GM12878 (cell line): ENCODE data around the gene KRT34. TPM values are rescaled to one million over a fixed set of nuclear protein-coding genes. Genes with fewer than 3 reads are reported as not detected.

Experiments
- ATAC-seq: fragments of 200-7000 bp; cut with Tn5 transposase; 3 replicates; pipeline ENCODE4 v1.9.1; 2020; ENCODE audit warnings: mild to moderate bottlenecking, moderate library complexity
- BruUV-seq: library from RNA; stranded (reverse); fragments of 400-500 nt; replicated peaks from 2 replicates; lab custom pipeline; 2021; lab: Mats Ljungman, UMichigan
- CTCF ChIA-PET: fragments of 300-600 bp; sonication (Branson Sonifier 250); formaldehyde crosslinking; extraction: SDS; loops from one replicate; lab custom pipeline; 2021; ENCODE audit warnings: inconsistent platforms; lab: Yijun Ruan, JAX
- POLR2A ChIA-PET: fragments of 350-600 bp; formaldehyde crosslinking; extraction: SDS; loops from one replicate; lab custom pipeline; 2021; ENCODE audit warnings: inconsistent platforms; lab: Charles Lee
- RAD21 ChIA-PET: fragments of 300-600 bp; sonication (Branson Sonifier 250); formaldehyde crosslinking; loops from one replicate; lab custom pipeline; 2023; ENCODE audit warnings: antibody characterized with exemption; ENCODE audit not compliant: unreplicated experiment; lab: Charles Lee
- SMC1A ChIA-PET: fragments of 300-600 bp; sonication (Branson Sonifier 250); formaldehyde crosslinking; loops from one replicate; lab custom pipeline; 2023; ENCODE audit not compliant: unreplicated experiment, uncharacterized antibody; lab: Charles Lee
- DNase-seq: peaks from one replicate; pipeline ENCODE4 v3.0.0-alpha.2; 2011; ENCODE audit warnings: low read depth, low spot score
- FAIRE-seq: peaks from 3 replicates; lab custom pipeline; 2011; peaks lifted over from hg19 to GRCh38; lab: Jason Lieb, UNC
- H2AFZ ChIP-seq: 2 replicates; pipeline ENCODE4 v1.6.0; 2011; ENCODE audit warnings: low read depth, low read length, control low read depth; ENCODE audit not compliant: control insufficient read depth
- H3K27ac ChIP-seq: 2 replicates; pipeline ENCODE4 v1.5.1; 2011; ENCODE audit warnings: control low read depth; ENCODE audit not compliant: control insufficient read depth, insufficient read depth
- H3K27me3 ChIP-seq, 2 experiments: replicated peaks in 1 of 2; 2 replicates each; pipeline versions ENCODE4 v1.6.0 to v1.6.1; 2011; ENCODE audit warnings: low read length in 1 of 2; ENCODE audit not compliant: control insufficient read depth in 2 of 2, insufficient read depth in 2 of 2
- H3K36me3 ChIP-seq, 2 experiments: 2 replicates each; pipeline ENCODE4 v1.5.1; 2011; ENCODE audit warnings: low read length in 1 of 2; ENCODE audit not compliant: control insufficient read depth in 2 of 2, insufficient read depth in 2 of 2
- H3K4me1 ChIP-seq: 2 replicates; pipeline ENCODE4 v1.6.1; 2011; ENCODE audit warnings: mild to moderate bottlenecking, low read length, moderate library complexity, mixed read lengths; ENCODE audit not compliant: control insufficient read depth, insufficient read depth
- H3K4me2 ChIP-seq: 2 replicates; pipeline ENCODE4 v1.6.0; 2011; ENCODE audit warnings: control low read depth; ENCODE audit not compliant: control insufficient read depth, insufficient read depth
- H3K4me3 ChIP-seq: fragments of 200-600 bp; sonication (generic); 2 replicates; pipeline ENCODE4 v1.5.1; 2016
- H3K79me2 ChIP-seq: 2 replicates; pipeline ENCODE4 v1.6.0; 2011; ENCODE audit warnings: low read length; ENCODE audit not compliant: control insufficient read depth, insufficient read depth
- H3K9ac ChIP-seq: 2 replicates; pipeline ENCODE4 v1.8.0; 2011; ENCODE audit warnings: low read length, control low read depth, mixed read lengths; ENCODE audit not compliant: control insufficient read depth, insufficient read depth
- H3K9me3 ChIP-seq: replicated peaks from 3 replicates; pipeline ENCODE4 v1.5.1; 2011; ENCODE audit warnings: mild to moderate bottlenecking, low read length; ENCODE audit not compliant: control insufficient read depth, insufficient read depth
- H4K20me1 ChIP-seq: 2 replicates; pipeline ENCODE4 v1.6.0; 2011; ENCODE audit not compliant: control insufficient read depth, insufficient read depth
- ETV6 ChIP-seq, 2 experiments: fragments of 450-650 bp in 1 of 2; IDR thresholded peaks in 1 of 2; conservative IDR thresholded peaks in 1 of 2; 2 replicates each; pipeline ENCODE4 v1.6.1; 2014; ENCODE audit warnings: antibody characterized with exemption in 1 of 2, borderline replicate concordance in 1 of 2, low read depth in 1 of 2, mild to moderate bottlenecking in 1 of 2, moderate library complexity in 1 of 2
- FOS ChIP-seq: IDR thresholded peaks from 3 replicates; pipeline ENCODE4 v1.6.1; 2011; ENCODE audit warnings: borderline replicate concordance; ENCODE audit not compliant: insufficient read length; ENCODE audit errors: extremely low read depth
- KAT2A ChIP-seq: conservative IDR thresholded peaks from 2 replicates; pipeline ENCODE4 v1.6.1; 2011; ENCODE audit warnings: low read depth, low read length; ENCODE audit not compliant: control insufficient read depth
- SIX5 ChIP-seq: IDR thresholded peaks from 2 replicates; pipeline ENCODE4 v1.6.1; 2011; ENCODE audit warnings: mild to moderate bottlenecking, low read depth, low read length, moderate library complexity; ENCODE audit not compliant: severe bottlenecking
- SREBF2 ChIP-seq: IDR thresholded peaks from 2 replicates; pipeline ENCODE4 v1.6.1; 2012; ENCODE audit warnings: mild to moderate bottlenecking, low read length
- WGBS: methylation state at CpG from one replicate; pipeline ENCODE4 v1.1.6; 2016; ENCODE audit warnings: low lambda C conversion rate; ENCODE audit not compliant: insufficient replicate concordance, insufficient coverage; ENCODE audit errors: missing lambda C conversion rate; 5-methylcytosine and 5-hydroxymethylcytosine counted together
- in situ Hi-C: fragments of 300-500 bp; cut with MboI; formaldehyde crosslinking; loops from 9 replicates; pipeline ENCODE4 v1.14.3; 2018; ENCODE audit warnings: mixed read lengths
- intact Hi-C: fragments of 100-400 bp; cut with micrococcal nuclease; formaldehyde crosslinking; loops from one replicate; pipeline ENCODE4 v1.14.2; 2022; ENCODE audit not compliant: unreplicated experiment
- polyA plus RNA-seq, 11 experiments: library from polyadenylated mRNA; depleted of rRNA in 4 of 11; unstranded in 6 of 11; stranded (reverse) in 5 of 11; fragments of >200 nt; fragmentation: Nextera tagmentation in 4 of 11; fragmentation: Illumina TruSeq in 1 of 11; extraction: Ambion mirVana in 4 of 11; extraction: Trizol in 1 of 11; gene quantifications; 1 replicate in 1 of 11; 2 replicates in 10 of 11; pipeline versions ENCODE4 v1.2.1 to v1.2.3, GENCODE V29; 2011 to 2016; ENCODE audit warnings: inconsistent platforms in 2 of 11, missing spikeins in 2 of 11, low read depth in 1 of 11
- total RNA-seq, 4 experiments: library from RNA; depleted of rRNA in 3 of 4; stranded (reverse); fragments of >200 nt in 3 of 4; fragmentation: Illumina TruSeq in 1 of 4; extraction: Trizol in 1 of 4; gene quantifications; 2 replicates each; pipeline versions ENCODE4 v1.2.1 to v1.2.3, GENCODE V29; 2013 to 2021
- TF ChIP-seq, protein P1 (sequence below): IDR thresholded peaks from 2 replicates; pipeline ENCODE4 v1.6.1; 2012; ENCODE audit warnings: low read depth, low read length, improper control_type of control experiment
- TF ChIP-seq, protein P2 (sequence below): fragments of 450-650 bp; IDR thresholded peaks from 2 replicates; pipeline ENCODE4 v1.6.1; 2017; ENCODE audit warnings: mild to moderate bottlenecking

KRT34 gene
- total and polyA plus RNA-seq, 10 of the 15 experiments (the other 5 are each of a cell fraction or from before 2014, with no cell fraction given) = not detected

DNA sequence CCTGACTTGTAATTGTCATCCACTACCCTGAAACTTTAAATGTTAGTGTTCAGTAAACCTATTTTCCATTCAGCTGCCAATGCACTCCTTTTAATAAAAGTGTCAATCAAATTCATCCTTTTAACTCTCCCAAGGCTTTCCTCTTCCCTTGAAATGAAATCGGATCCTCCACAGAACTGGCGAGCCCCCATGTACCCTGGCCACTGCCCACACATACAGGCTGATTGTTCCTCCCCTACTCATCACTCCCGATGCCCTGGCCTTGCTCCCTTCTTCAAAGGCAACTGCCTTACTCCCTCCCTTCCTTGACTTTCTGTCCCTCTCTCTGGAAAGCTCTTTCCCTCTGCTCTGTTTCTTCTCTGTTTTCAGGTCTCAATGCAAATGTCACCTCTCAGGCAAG lies 39.1 kb downstream of the KRT34 start:
- H3K9me3 ChIP-seq = peaks cover 4% of the 10 kb centered on the region; the same call in 2 of the 3 replicates
- ATAC-seq = no peak
- 24% methylated on average over 3 of the region's 3 CpGs for WGBS
- H4K20me1 ChIP-seq = no peaks in the 10 kb centered on the region; the same call in 1 of the 2 replicates
- no peak for DNase-seq
- H3K79me2 ChIP-seq = no peaks in the 10 kb centered on the region
- no peak overlapping the region for H3K4me3 ChIP-seq
- FAIRE-seq = no peak
- TF ChIP-seq ETV6 (conservative IDR thresholded peaks at IDR 0.05 in 1 of 2, IDR thresholded peaks at IDR 0.05 in 1 of 2; ENCODE audit: borderline replicate concordance in 1 of 2, low read depth in 1 of 2) = no peak
- TF ChIP-seq SIX5 = no peak
- TF ChIP-seq, protein P1, sequence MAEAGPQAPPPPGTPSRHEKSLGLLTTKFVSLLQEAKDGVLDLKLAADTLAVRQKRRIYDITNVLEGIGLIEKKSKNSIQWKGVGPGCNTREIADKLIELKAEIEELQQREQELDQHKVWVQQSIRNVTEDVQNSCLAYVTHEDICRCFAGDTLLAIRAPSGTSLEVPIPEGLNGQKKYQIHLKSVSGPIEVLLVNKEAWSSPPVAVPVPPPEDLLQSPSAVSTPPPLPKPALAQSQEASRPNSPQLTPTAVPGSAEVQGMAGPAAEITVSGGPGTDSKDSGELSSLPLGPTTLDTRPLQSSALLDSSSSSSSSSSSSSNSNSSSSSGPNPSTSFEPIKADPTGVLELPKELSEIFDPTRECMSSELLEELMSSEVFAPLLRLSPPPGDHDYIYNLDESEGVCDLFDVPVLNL = no peak
- TF ChIP-seq KAT2A = no peak
- no peak for TF ChIP-seq SREBF2
- TF ChIP-seq, protein P2, sequence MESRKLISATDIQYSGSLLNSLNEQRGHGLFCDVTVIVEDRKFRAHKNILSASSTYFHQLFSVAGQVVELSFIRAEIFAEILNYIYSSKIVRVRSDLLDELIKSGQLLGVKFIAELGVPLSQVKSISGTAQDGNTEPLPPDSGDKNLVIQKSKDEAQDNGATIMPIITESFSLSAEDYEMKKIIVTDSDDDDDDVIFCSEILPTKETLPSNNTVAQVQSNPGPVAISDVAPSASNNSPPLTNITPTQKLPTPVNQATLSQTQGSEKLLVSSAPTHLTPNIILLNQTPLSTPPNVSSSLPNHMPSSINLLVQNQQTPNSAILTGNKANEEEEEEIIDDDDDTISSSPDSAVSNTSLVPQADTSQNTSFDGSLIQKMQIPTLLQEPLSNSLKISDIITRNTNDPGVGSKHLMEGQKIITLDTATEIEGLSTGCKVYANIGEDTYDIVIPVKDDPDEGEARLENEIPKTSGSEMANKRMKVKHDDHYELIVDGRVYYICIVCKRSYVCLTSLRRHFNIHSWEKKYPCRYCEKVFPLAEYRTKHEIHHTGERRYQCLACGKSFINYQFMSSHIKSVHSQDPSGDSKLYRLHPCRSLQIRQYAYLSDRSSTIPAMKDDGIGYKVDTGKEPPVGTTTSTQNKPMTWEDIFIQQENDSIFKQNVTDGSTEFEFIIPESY = no peak
- TF ChIP-seq FOS = no peak
- POLR2A ChIA-PET = interaction anchor here (0.6 kb wide), 1 partner anchor 57 kb away, joined by 3 read pairs; no protein-coding TSS in a partner anchor
- H3K4me2 ChIP-seq = no peak overlapping the region
- BruUV-seq = no TSS peak
- CTCF ChIA-PET = interaction anchor here (0.6 to 0.9 kb wide), 2 partner anchors 11 to 1051 kb away, joined by 3 read pairs; no protein-coding TSS in a partner anchor
- H2AFZ ChIP-seq = no peak overlapping the region
- RAD21 ChIA-PET = no interaction called here
- peaks cover 28% of the 10 kb centered on the region for H3K4me1 ChIP-seq
- in situ Hi-C loops (no loop called here), intact Hi-C loops (no loop called here)
- H3K27ac ChIP-seq = no peak overlapping the region
- H3K27me3 ChIP-seq = no peaks in the 10 kb centered on the region
- H3K9ac ChIP-seq = no peak overlapping the region
- H3K36me3 ChIP-seq = no peaks in the 10 kb centered on the region; a peak in 1 of 4 replicates
- SMC1A ChIA-PET = no interaction called here
